Activated B cell treated with CpG ODN at 0.5 μM for 24 hours (primary cell): ENCODE data around the gene MAEA. TPM values are rescaled to one million over a fixed set of nuclear protein-coding genes. Genes with fewer than 3 reads are reported as not detected.

Source experiments
- ATAC-seq: fragments of 200-7000 bp; cut with Tn5 transposase; one replicate; pipeline ENCODE4 v1.10.0; 2021; ENCODE audit warnings: low read depth, mild to moderate bottlenecking, moderate library complexity
- CTCF ChIA-PET: fragments of 350-600 bp; sonication (Branson Sonifier 250); formaldehyde crosslinking; loops from one replicate; lab custom pipeline; 2021; ENCODE audit warnings: antibody characterized with exemption; lab: Charles Lee
- POLR2A ChIA-PET: fragments of 350-600 bp; sonication (Branson Sonifier 250); formaldehyde crosslinking; loops from one replicate; lab custom pipeline; 2021; ENCODE audit warnings: antibody characterized with exemption; lab: Charles Lee
- DNase-seq: peaks from one replicate; pipeline ENCODE4 v3.0.0; 2022
- H3K27ac Mint-ChIP-seq: one replicate; pipeline ENCODE4 v1.8.0; 2020; ENCODE audit warnings: mixed read lengths
- H3K27me3 Mint-ChIP-seq: one replicate; pipeline ENCODE4 v1.8.0; 2021; ENCODE audit warnings: mixed read lengths
- H3K36me3 Mint-ChIP-seq: one replicate; pipeline ENCODE4 v1.8.0; 2021; ENCODE audit warnings: low read depth, mixed read lengths
- H3K4me1 Mint-ChIP-seq: one replicate; pipeline ENCODE4 v1.8.0; 2021; ENCODE audit warnings: mixed read lengths
- H3K4me3 Mint-ChIP-seq: one replicate; pipeline ENCODE4 v1.8.0; 2020; ENCODE audit warnings: mild to moderate bottlenecking, mixed read lengths
- H3K9me3 Mint-ChIP-seq: one replicate; pipeline ENCODE4 v1.8.0; 2020; ENCODE audit warnings: mixed read lengths
- intact Hi-C: fragments of 100-400 bp; cut with micrococcal nuclease; formaldehyde crosslinking; loops from one replicate; pipeline ENCODE4 v1.15.1; 2024
- total RNA-seq: library from RNA; stranded (reverse); gene quantifications from 2 replicates; pipeline ENCODE4 v1.2.3, GENCODE V29; 2022
- TF ChIP-seq, protein P1 (sequence below): fragments of 200-600 bp; IDR thresholded peaks from one replicate; pipeline ENCODE4 v1.8.0; 2022; ENCODE audit warnings: antibody characterized with exemption, mild to moderate bottlenecking

The MAEA gene
- total RNA-seq, 1 donor from 2014 or later: 73.7 TPM

- H3K4me3 Mint-ChIP-seq: no peak overlapping the region
- H3K9me3 Mint-ChIP-seq: no peaks in the 10 kb centered on the region
- CTCF ChIA-PET: no interaction called here
- no peaks in the 10 kb centered on the region for H3K27me3 Mint-ChIP-seq
- ATAC-seq (no peak), DNase-seq (no peak)
- no peak overlapping the region for H3K27ac Mint-ChIP-seq
- intact Hi-C loops: no loop called here
- peaks cover 44% of the 10 kb centered on the region for H3K36me3 Mint-ChIP-seq
- no peaks in the 10 kb centered on the region for H3K4me1 Mint-ChIP-seq
- POLR2A ChIA-PET: no interaction called here
- TF ChIP-seq, protein P1, sequence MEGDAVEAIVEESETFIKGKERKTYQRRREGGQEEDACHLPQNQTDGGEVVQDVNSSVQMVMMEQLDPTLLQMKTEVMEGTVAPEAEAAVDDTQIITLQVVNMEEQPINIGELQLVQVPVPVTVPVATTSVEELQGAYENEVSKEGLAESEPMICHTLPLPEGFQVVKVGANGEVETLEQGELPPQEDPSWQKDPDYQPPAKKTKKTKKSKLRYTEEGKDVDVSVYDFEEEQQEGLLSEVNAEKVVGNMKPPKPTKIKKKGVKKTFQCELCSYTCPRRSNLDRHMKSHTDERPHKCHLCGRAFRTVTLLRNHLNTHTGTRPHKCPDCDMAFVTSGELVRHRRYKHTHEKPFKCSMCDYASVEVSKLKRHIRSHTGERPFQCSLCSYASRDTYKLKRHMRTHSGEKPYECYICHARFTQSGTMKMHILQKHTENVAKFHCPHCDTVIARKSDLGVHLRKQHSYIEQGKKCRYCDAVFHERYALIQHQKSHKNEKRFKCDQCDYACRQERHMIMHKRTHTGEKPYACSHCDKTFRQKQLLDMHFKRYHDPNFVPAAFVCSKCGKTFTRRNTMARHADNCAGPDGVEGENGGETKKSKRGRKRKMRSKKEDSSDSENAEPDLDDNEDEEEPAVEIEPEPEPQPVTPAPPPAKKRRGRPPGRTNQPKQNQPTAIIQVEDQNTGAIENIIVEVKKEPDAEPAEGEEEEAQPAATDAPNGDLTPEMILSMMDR: no peak
Observed at GRCh38 chr4:1326751-1327525, 37.2 kb downstream of the MAEA start.

GRCh38 chr4:1327526-1328266, 38.0 kb downstream of the MAEA start:
- POLR2A ChIA-PET: no interaction called here
- ATAC-seq (no peak), DNase-seq (no peak)
- TF ChIP-seq, protein P1: no peak
- Mint-ChIP-seq H3K4me3 (no peak overlapping the region), H3K27ac (no peak overlapping the region), H3K9me3 (no peaks in the 10 kb centered on the region), H3K36me3 (peaks cover 43% of the 10 kb centered on the region), H3K27me3 (no peaks in the 10 kb centered on the region), H3K4me1 (no peaks in the 10 kb centered on the region)
- CTCF ChIA-PET: no interaction called here
- intact Hi-C loops: no loop called here

GRCh38 chr4:1328267-1329155, 38.8 kb downstream of the MAEA start:
- TF ChIP-seq, protein P1: no peak
- H3K4me1 Mint-ChIP-seq: no peaks in the 10 kb centered on the region
- peaks cover 47% of the 10 kb centered on the region for H3K36me3 Mint-ChIP-seq
- no peaks in the 10 kb centered on the region for H3K27me3 Mint-ChIP-seq
- ATAC-seq (no peak), DNase-seq (no peak)
- ChIA-PET CTCF (no interaction called here), POLR2A (no interaction called here)
- no peaks in the 10 kb centered on the region for H3K9me3 Mint-ChIP-seq
- intact Hi-C loops: no loop called here
- no peak overlapping the region for H3K27ac Mint-ChIP-seq
- no peak overlapping the region for H3K4me3 Mint-ChIP-seq

GRCh38 chr4:1329408-1330371, 40.0 kb downstream of the MAEA start:
- ChIA-PET CTCF (no interaction called here), POLR2A (no interaction called here)
- no peak overlapping the region for H3K4me3 Mint-ChIP-seq
- no peaks in the 10 kb centered on the region for H3K27me3 Mint-ChIP-seq
- no peak overlapping the region for H3K27ac Mint-ChIP-seq
- DNase-seq: no peak
- H3K9me3 Mint-ChIP-seq: no peaks in the 10 kb centered on the region
- ATAC-seq: no peak
- TF ChIP-seq, protein P1: no peak
- peaks cover 54% of the 10 kb centered on the region for H3K36me3 Mint-ChIP-seq
- no peaks in the 10 kb centered on the region for H3K4me1 Mint-ChIP-seq
- intact Hi-C loops: no loop called here
